Eye (tissue), 1 donor: ENCODE results near the gene KCNJ11.
A peak's percentile ranks its signal among the peaks of the same experiment; 100 is the strongest.
"Not testable (repeated sequence)": the region's sequence is repeated elsewhere in the genome, so short reads cannot be mapped to it uniquely, and the experiment has no call there.

Source experiments
- DNase-seq: peaks from one replicate; pipeline ENCODE4 v3.0.0-alpha.2; 2015

Gene KCNJ11

DNA sequence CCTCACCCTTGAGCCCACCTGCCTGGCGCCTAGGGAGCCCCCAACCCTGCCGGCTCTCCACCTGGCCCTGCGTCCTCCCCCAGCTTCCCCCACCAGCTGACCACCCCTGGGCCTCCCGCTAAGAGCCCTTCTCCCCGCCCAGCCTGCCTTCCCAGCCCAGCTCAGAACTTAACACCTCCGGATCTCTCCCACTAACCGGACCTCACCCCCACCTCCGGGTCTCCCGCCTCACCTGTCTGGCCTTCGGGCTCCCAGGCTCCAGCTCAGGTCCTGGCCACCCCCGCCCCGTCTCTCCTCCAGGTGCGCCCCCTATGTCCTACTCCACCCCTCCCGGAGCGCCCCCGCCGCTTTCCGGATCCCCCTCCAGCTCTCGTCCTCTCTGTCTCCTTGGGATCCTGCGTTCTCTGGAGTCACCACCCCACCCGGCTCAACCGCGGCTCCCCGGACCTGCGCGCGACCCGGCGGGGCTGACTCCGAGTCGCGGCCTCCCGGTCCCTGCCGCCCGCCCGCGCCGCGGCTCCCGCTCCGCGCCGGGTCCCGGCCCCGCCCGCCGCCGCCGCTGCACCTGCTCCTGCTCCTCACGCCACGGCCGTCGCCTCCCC is at the start of gene KCNJ11:
KCNJ11 (minus strand) TSS at position 51 of the 602 bp plus-strand sequence. CDS start 568 bp downstream, outside the sequence.
- no peak for DNase-seq

DNA sequence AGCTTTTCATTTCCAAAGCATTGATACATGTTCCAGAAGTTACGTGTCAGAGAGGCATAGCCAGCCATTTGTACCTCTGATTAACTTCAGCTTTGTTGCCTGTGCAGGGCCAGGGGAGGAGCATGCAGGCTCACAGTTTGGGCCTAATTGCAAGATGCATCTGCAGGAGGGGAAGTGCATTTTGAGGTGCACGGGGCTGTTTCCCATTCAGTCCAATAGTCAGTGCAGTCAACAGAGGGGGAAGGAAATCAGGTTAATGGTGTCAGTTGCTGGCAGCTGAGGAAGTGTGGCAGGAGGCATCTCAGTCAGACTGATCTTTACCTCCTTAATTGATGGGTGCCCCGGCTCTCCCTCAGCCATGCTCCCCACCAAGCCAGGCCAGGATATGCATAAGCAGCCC is 48.9 kb upstream of the KCNJ11 start:
- DNase-seq, result no peak

DNA sequence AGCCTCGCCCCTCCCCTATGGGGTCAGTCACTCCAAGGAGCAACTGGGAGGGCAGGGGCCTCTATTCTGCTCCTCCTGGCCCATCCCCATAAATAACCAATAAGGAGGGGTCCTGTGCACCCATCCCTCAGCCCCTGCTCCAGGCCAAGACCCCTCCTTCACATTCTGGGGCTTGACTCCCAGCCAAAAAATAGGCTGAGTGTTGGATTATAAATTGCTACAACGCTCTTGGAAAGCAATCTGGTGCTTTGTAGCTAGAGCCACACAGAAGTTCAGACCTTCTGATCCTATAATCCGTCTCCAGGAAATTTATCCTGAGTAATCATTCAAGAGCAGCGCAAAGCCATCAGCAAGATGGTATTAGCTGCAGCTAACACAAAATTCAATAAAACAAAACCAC is 45.6 kb upstream of the KCNJ11 start:
- DNase-seq, result no peak

DNA sequence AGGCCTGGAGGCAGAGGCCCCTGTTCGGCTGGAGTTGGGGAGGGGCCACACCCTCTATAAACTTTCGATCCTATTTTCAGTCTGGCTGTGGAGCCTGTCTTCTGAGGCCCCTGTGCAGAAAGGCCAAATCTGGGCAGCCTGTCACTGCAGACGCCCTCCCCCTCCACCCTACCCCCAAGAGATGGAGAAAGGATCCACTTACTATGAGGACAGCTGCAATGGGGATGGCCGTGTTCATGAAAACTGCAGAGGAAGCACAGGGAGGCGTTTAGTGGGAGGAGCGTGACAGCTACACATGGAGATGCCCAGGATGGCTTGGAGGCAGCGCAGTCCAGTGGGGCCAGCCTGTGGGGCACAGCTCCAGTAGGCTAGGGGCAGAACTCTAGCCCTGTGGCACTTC is 43.5 kb upstream of the KCNJ11 start:
- peak; percentile 45 for DNase-seq

DNA sequence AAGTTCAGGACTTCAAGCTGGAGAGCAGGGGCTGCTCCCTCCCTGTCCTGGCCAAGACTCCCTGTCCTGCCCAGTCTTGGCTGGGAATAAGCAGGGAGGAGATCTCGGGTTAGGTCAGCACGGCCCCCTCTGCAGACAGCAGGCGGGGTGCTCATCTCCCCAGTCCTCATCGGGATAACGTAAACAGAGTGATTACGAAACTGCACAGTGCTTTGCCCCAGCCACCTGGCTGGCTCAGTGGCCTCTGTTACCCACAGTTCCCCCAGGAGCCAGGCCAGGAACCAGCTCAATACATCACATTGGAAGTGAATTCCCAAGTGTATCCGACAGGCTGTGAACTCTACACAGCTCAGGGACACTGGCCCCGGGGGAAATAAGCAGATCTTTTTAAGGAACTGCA is 42.7 kb upstream of the KCNJ11 start:
- DNase-seq, result no peak

DNA sequence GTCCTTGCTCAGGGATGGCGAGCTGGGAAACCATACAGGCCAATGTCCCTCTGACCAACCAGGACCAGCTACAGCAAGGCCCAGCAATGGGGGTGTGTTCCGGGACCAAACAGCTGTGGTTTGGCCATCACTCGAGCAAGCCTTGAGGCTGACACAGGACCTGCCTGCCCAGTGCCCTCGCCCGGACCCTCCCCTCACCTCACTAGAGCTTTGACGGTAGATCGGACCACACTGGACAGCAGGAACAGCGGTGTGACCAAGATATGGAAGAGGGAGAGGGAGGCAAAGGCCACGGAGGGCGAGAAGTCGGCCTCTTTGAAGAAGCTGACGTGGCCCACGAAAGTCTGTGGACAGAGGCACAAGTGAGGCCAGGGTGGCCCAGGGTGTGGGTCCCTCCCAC is 42.2 kb upstream of the KCNJ11 start:
- DNase-seq, result no peak

DNA sequence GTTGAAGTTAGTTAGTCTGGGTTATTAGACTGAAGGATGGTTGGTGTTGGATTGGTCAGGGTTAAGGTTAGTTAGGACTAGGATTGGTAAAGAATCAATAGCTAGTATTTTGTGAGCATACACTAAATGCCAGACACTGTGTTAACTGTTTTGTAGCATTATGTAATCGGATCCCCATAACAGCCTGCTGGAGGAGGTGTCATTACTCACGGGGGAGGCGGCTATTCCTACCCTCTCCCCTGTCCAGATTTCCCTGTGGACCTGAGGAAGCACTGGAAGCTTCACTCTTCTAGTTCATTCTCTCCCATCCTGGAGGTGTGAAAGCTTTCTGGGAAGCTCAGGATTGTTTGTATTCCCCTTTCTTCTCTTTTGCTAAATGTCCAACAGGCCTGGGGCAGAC is 40.5 kb upstream of the KCNJ11 start:
- DNase-seq, result no peak

DNA sequence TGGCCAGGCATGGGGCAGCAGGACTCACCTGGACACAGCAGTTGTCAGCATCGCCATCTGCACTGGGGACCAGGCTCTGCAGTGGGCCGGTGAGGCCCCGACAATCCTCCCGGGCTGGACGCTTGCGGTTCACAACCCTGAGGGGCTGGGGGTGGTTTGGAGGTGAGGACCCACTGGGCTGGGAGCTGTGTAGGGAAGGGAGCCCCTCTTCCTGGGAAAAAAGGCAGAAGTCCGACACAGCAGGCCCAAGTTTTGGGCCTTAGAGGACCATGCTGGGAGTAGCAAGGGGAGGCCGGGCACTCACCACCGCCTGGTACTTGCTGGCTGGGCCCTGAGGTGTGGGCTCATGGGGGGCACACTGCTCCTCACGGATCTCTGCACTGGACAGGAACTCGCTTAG is 39.8 kb upstream of the KCNJ11 start:
- no peak for DNase-seq

DNA sequence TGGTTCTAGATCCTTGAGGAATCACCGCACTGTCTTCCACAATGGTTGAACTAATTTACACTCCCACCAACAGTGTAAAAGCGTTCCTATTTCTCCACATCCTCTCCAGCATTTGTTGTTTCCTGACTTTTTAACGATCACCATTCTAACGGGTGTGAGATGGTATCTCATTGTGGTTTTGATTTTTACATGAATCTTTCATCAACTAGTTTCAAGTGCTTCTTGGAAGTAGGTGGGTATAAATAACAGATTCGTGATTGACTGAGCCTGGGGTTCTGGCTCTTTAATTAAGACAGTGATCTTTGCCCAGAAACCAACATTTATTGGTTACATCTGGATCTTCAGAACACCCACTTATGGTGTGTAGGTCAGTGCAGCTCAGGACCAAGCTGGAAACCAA is 37.8 kb upstream of the KCNJ11 start:
- not testable (repeated sequence) for DNase-seq

DNA sequence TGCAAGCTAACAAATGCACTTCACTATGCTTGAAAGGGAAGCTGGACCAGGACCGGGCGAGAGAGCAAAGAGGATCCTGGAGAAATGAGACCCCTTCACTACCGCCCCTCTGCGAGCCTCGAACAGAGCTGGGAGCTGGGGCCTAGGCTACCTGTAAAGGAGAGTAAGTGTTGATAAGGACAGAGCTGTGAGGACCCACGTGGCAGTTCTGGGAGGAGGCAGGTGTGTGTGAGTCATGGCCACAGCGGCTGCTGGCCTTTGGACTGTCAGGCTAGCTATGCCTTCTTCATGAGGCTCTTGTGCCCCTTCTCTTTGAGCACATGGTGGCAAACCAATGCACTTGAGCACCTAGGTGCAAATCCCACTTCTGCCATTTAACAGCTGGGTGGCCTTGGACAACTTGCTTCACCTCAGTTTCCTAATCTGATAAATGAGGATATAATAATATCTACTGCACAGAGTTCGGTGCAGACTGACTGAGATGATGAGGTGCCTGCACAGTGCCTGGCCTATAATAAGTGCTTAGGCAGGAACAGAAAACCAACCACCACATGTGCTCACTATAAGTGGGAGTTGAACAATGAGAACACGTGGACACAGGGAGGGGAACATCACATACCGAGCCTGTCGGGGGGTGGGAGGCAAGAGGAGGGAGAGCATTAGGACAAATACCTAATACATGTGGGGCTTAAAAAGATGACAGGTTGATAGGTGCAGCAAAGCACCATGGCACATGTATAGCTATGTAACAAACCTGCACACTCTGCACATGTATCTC is 35.3 kb upstream of the KCNJ11 start:
- DNase-seq, result no peak

DNA sequence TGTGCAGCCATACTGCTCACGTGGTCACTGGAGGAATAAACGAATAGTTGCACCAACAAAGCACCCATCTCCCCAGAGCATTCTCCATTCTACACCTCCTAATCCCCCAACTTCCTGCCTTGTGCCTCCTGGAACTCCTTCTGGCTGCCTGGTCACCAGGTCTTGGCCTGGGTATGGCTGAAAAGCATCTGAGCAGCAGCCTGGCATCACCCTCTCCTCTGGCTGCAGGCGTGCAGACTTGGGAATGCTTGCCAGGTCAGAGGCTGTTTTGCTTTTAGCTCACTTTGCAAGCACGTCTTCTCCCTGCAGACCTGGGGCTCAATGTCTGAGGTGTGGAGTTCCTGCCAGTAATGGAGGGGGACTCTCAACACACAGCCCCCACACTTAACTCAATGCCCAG is 33.3 kb upstream of the KCNJ11 start:
- DNase-seq, result no peak

DNA sequence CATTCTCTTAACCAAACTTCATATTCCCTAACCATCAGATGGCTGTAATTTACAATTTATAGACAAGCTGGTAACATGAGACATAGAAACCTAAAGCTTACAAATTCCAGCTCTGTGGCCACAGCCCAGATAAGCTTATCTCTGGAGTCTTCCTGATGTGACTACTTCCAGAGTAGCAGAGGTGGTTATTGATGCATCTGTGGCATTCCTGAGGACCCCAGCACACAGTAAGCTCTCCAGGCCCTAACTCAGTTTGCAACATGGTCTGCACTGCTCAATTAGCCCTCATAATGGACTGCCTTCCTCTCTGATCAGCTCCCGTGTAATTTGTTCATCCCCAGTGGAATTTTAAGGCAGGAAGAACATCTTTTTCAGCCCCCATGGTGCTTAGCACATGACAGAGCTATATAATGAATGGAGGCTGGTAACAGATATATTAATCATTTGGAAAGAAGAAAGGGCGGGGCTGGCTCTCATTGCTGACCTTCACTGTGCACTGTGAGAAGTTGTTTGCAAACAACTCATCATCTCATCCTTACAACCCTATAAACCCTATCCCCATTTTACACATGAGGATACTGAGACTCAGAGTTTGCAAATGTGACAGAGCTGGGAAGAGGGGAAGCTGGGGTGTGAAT is 30.1 kb upstream of the KCNJ11 start:
- DNase-seq, result no peak

DNA sequence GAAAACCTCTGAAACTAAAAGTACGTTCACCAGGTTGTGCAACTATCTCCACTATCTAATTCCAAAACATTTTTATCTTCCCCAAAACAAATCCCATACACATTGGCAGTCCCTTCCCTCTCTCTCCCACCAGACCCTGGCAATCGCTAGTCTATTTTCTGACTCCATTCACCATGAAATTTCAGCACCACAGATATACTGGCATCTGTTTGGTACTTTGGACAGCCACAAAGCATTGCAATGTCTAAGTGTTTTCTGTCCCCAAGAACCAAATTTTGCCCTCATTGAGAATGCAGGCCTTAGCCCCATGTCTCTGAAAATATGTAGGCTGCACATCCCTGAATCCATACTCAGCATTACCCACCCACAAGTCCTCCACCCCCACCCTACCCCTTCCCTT is 28.0 kb upstream of the KCNJ11 start:
- no peak for DNase-seq

DNA sequence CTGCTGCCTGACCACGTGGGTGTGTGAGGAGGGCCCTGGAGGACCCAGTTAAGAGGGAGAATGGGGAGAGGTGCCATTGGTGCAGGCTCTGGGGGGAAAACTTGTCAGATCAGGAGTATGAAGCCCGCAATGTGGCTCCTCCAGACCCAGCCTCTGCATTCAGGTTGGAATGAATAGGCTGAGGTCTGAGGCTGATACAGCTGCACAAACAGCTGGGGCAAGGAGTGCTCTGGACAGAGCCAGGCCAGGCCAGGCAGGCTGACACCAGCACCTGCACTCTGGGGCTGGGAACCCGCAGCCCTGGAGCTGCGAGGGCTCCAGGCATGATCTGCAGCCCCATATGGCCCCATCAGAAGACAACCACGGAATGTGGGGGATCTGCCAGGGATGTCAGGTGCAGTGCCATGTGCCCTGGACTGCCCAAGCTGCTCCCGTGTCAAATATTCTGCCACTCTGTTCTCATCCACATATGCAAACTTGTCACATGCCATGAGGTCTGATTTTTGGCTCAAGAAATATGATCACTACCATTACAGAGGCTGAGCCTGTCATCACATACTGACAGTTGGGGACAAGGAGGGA is 27.2 kb upstream of the KCNJ11 start:
- DNase-seq, result no peak

DNA sequence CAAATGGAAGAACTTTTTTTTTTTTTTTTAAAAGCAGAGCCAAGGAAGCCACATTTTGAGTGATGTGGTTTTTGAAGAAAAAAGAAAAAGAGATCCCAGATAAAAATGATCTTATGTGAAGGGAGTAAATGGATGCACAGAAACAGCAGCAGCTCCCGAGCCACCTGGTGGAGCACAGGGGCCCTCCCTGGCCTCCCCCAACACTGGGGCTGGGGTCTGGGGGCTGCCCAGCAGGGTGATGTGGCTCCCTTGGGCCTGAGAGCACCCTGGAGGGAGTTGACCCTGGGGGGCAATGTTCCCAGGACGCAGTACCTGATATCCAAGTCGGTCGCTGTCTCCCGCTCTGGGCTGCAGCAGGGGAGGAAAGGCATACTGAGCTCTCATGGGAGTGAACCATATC is 26.5 kb upstream of the KCNJ11 start:
- no peak for DNase-seq

DNA sequence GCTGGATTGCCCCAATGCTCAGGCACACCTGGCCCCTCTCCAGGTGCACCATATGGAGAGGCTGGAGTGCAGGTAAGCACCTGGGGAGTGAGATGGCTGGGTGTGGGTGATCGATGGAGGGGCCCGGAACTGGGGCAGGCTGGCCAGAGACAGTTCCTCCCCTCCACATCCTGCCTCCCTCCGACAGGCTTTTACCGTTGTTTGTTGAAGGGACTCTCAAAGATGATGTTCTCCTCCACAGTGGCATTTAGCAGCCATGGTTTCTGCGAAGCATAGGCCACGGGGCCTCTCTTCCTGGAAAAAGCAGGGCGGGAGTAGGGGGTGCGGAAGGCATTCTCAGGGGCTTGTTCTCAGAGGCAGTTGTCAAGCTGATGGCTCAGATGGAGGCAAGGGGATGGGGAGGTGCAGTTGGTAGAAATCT is 25.9 kb upstream of the KCNJ11 start:
- DNase-seq, result no peak

DNA sequence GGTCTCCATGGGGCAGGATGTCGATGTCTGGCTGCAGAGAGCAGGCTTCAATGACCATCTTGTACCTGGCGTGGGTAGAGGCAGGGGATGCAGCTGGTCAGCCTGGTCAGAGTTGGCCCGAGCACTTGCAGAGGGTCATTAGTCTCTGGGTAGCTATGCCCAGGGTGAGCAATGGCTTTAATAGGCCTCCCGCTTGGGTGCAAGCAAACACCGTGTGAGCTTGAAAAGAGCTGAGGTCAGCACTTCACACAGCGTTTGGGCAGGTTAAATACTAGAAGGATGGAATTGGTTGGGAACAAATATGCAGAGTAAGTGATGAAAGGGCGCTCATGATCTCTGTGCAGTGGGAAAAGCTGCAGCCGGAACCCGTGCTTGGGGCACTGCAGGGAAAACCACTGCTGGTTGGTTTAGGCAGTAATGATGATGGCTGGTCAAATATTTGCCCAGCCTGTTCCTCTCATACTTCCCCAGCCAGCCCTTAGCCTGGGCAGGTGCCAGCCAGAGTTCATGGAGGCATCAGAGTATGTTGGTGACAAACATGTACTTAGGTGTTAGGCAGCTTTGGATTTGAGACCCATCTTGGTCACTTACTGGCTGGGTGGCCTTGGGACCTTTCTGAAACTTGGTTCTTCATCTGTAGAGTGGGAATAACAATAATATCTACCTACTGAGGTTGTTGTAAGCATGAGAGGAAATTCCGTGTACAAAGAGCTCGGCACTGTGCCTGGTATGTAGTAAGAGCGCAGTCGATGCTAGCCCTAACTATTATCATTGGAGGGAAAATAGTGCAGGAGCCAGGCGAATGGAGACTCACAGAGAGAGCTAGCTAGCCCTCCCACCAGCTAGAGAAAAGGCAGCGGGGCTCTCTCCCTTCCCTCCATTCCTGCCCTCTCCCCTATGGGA is 25.2 kb upstream of the KCNJ11 start:
- DNase-seq, result no peak

DNA sequence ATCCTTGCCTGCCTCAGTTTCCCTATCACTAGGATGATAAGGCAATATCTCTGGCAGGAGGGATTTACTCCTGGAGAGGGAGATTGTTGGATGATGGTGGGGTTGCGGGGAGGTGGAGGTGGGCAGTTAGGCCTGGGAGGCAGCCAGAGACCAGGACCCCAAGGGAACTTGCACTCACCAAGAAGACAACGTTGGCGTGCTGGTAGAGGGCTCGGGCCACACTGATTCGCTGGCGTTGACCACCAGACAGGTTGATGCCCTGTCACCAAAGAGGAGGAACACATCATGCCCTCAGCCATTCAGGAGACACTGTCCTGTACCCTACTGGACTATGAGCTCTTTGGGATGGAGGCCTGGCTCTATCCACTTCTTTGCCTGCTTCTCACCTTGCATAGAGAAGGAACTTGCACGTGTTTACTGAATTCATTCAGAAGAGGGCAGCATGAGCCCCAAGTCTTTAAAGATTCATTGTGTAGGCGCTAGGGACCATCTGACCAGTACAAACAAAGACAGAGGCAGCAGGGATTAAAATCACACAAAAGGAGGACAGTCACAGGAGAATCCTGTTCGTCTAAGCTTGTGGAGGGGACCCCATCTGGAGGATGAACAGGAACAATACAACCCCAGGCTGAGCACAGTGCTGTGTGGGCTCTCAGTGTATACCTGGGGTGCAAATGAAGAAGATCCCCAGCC is 24.2 kb upstream of the KCNJ11 start:
- DNase-seq, result no peak

DNA sequence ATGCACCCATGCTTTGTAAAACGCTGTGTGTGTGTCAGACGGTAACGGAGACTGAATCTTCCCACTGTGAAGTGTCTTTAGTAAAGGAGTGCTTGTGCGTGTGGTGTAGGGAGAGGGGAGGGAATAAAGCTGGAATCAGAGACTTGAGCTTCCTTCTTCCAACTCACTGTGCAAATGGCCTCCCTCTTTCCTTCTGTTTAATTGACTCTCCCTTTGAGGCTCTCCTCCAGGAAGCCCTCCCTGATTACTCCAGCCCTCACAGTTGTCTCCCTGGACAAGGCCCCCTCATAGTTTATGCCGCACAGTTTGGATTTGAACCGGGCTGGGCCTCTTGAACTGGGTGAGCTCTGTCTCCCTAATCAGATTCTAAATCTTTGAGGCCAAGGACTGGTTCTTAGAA is 23.0 kb upstream of the KCNJ11 start:
- DNase-seq, result no peak

DNA sequence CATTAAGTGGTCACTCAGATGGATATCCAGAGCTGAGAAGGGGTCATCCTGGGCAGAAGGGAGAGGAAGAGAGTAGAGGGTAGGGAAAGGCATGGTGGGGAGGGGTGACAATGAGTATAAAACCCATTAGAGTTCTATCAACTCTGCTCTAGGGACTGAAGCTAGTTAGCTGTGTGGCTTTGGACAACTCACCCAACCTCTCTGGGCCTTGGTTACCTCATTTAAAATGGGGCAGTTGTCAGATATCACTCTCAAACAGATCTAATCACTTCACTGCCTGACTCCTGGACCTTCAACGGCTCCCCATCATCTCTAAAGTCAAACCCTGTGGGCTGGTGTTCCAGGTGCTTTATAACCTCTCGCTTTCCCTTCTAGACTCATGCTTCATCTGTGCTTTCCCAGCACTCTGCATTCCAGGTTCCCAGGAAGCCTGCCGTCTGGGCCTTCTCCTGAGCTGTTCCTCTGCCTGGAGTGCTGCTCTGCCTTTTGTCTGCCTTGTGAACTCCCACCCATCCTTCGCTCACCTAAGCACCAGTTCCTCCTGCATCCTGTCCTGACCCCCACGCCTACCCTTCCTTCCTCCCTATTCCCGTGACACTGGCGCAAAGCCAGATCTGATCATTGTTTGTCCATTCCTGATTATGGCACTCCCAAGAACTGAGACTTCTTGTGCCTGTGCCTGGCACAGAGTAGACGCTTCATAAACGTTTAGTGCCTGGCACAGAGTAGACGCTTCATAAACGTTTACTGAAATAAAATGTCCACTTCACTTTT is 22.3 kb upstream of the KCNJ11 start:
- DNase-seq, result no peak

DNA sequence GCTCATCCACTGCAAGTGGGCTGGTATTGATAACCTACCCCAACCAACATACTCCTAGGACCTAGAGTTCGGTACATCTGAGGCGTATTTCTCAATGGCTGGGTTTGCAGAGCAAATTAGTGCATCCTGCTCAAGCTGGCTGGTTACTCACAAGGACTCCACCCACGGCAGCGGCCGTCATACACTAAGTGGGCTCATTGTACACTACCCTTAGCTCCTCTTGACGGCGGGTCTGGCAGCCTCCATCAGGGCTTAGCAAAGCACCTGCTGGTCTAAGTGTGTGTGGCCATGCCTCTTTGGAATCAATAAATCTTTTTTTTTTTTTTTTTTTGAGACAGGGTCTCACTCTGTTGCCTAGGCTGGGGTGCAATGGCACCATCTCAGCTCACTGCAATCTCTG is 20.2 kb upstream of the KCNJ11 start:
- no peak for DNase-seq
